Activated CD4-positive, alpha-beta T cell treated with anti-CD3 and anti-CD28 coated beads, Interleukin-2, amount 50 U/mL, for 48 hours (primary cell): Measurements from ENCODE around the gene PSRC1.
A peak's percentile ranks its signal among the peaks of the same experiment; 100 is the strongest.
"Not testable (repeated sequence)": the region's sequence is repeated elsewhere in the genome, so short reads cannot be mapped to it uniquely, and the experiment has no call there.

Experiments
- DNase-seq, 2 experiments: peaks; one replicate each; pipeline ENCODE4 v3.0.0-alpha.2; 2020

PSRC1 gene

GRCh38 chr1:109295712-109296415, 12.9 kb upstream of the PSRC1 start:
- no peak for DNase-seq

- no peak for DNase-seq
Measured at GRCh38 chr1:109294481-109294880, 11.5 kb upstream of the PSRC1 start.

- no peak for DNase-seq
Measured at GRCh38 chr1:109293026-109293425, 10.1 kb upstream of the PSRC1 start.

- DNase-seq, result no peak
Measured at GRCh38 chr1:109292364-109292763, 9.4 kb upstream of the PSRC1 start.

GRCh38 chr1:109290998-109291397, 8.1 kb upstream of the PSRC1 start:
- no peak for DNase-seq

GRCh38 chr1:109290137-109290536, 7.2 kb upstream of the PSRC1 start:
- DNase-seq, result no peak

GRCh38 chr1:109286762-109287161, 3.8 kb upstream of the PSRC1 start:
- not testable (repeated sequence) for DNase-seq

GRCh38 chr1:109283748-109284600, 1.0 kb upstream of the PSRC1 start:
- no peak for DNase-seq

GRCh38 chr1:109282497-109282951, 421 bp downstream of the PSRC1 start:
- DNase-seq, result no peak

- DNase-seq, result no peak
Measured at GRCh38 chr1:109281680-109282496, 1.1 kb downstream of the PSRC1 start.

- DNase-seq, result no peak
Measured at GRCh38 chr1:109280862-109281261, 2.1 kb downstream of the PSRC1 start.

GRCh38 chr1:109279615-109280278, 3.2 kb downstream of the PSRC1 start:
- DNase-seq, result no peak

- DNase-seq, result peak; percentile 80 to 84
Measured at GRCh38 chr1:109277434-109278204, 5.3 kb downstream of the PSRC1 start.

- DNase-seq, result no peak
Measured at GRCh38 chr1:109275706-109276345, 7.1 kb downstream of the PSRC1 start.

- no peak for DNase-seq
Measured at GRCh38 chr1:109274533-109275476, 8.1 kb downstream of the PSRC1 start.

GRCh38 chr1:109273570-109274288, 9.2 kb downstream of the PSRC1 start:
- no peak for DNase-seq

- DNase-seq, result no peak
Measured at GRCh38 chr1:109272831-109273547, 10.0 kb downstream of the PSRC1 start.

GRCh38 chr1:109272021-109272799, 10.7 kb downstream of the PSRC1 start:
- no peak for DNase-seq
